Neural progenitor cell (in vitro differentiated cells): ENCODE results near the gene KCTD12. TPM values are rescaled to one million over a fixed set of nuclear protein-coding genes. Genes with fewer than 3 reads are reported as not detected.

Experiments
- DNase-seq: peaks from one replicate; pipeline ENCODE4 v3.0.0-alpha.2; 2016; ENCODE audit warnings: low spot score
- H2AFZ ChIP-seq: fragments of 200-600 bp; sonication (generic); replicated peaks from 2 replicates; pipeline ENCODE4 v1.6.1; 2016; ENCODE audit warnings: antibody characterized with exemption
- H3F3A ChIP-seq: fragments of 200-600 bp; sonication (generic); 2 replicates; pipeline ENCODE4 v1.6.1; 2016; ENCODE audit warnings: antibody characterized with exemption, low read depth
- H3K27ac ChIP-seq: fragments of 200-600 bp; sonication (generic); 2 replicates; pipeline ENCODE4 v1.5.1; 2016; ENCODE audit warnings: mild to moderate bottlenecking
- H3K27me3 ChIP-seq: fragments of 200-600 bp; sonication (generic); 2 replicates; pipeline ENCODE4 v1.6.1; 2016; ENCODE audit warnings: mild to moderate bottlenecking, moderate library complexity
- H3K36me3 ChIP-seq: fragments of 200-600 bp; sonication (generic); 2 replicates; pipeline ENCODE4 v1.5.1; 2016
- H3K4me1 ChIP-seq: fragments of 200-600 bp; sonication (generic); 2 replicates; pipeline ENCODE4 v1.6.1; 2016; ENCODE audit warnings: mixed run types
- H3K4me2 ChIP-seq: fragments of 200-600 bp; sonication (generic); 2 replicates; pipeline ENCODE4 v1.6.1; 2016
- H3K4me3 ChIP-seq: fragments of 200-600 bp; sonication (generic); 2 replicates; pipeline ENCODE4 v1.5.1; 2016
- H3K79me2 ChIP-seq: fragments of 200-600 bp; sonication (generic); 2 replicates; pipeline ENCODE4 v1.6.1; 2016; ENCODE audit warnings: low read depth
- H3K9ac ChIP-seq: fragments of 200-600 bp; sonication (generic); 2 replicates; pipeline ENCODE4 v1.6.1; 2016
- H3K9me3 ChIP-seq: fragments of 200-600 bp; sonication (generic); 2 replicates; pipeline ENCODE4 v1.5.1; 2016; ENCODE audit warnings: low read depth
- H4K20me1 ChIP-seq: fragments of 200-600 bp; sonication (generic); 2 replicates; pipeline ENCODE4 v1.6.1; 2016; ENCODE audit warnings: low read depth
- H3K27ac Mint-ChIP-seq: 3 replicates; pipeline ENCODE4 v1.8.0; 2021; ENCODE audit warnings: mixed read lengths
- H3K27me3 Mint-ChIP-seq: 2 replicates; pipeline ENCODE4 v1.8.0; 2022; ENCODE audit warnings: low read depth, mild to moderate bottlenecking, inconsistent platforms, moderate library complexity, mixed read lengths; ENCODE audit not compliant: insufficient read depth
- H3K36me3 Mint-ChIP-seq: 3 replicates; pipeline ENCODE4 v1.8.0; 2021; ENCODE audit warnings: mixed read lengths
- H3K4me1 Mint-ChIP-seq: 3 replicates; pipeline ENCODE4 v1.8.0; 2021; ENCODE audit warnings: mixed read lengths
- H3K4me3 Mint-ChIP-seq: 3 replicates; pipeline ENCODE4 v1.8.0; 2021; ENCODE audit warnings: mild to moderate bottlenecking, moderate library complexity, mixed read lengths
- H3K9me3 Mint-ChIP-seq: 3 replicates; pipeline ENCODE4 v1.8.0; 2020; ENCODE audit warnings: mixed read lengths
- CTCF ChIP-seq: fragments of 200-600 bp; sonication (generic); IDR thresholded peaks from 2 replicates; pipeline ENCODE4 v1.5.1; 2017; ENCODE audit warnings: antibody characterized with exemption, mild to moderate bottlenecking
- EZH2 ChIP-seq: fragments of 200-600 bp; sonication (generic); IDR thresholded peaks from 2 replicates; pipeline ENCODE4 v1.6.1; 2017; ENCODE audit warnings: antibody characterized with exemption, mild to moderate bottlenecking, moderate library complexity
- EZH2phosphoT487 ChIP-seq: fragments of 200-600 bp; sonication (generic); IDR thresholded peaks from 2 replicates; pipeline ENCODE4 v1.6.1; 2017; ENCODE audit warnings: antibody characterized with exemption
- total RNA-seq: library from RNA; depleted of rRNA; stranded (reverse); fragments of >200 nt; gene quantifications from 2 replicates; pipeline ENCODE4 v1.2.3, GENCODE V29; 2015; ENCODE audit warnings: low replicate concordance

Gene KCTD12
- total RNA-seq, 1 donor from 2014 or later: 1.9 TPM

GRCh38 chr13:76879883-76880270 lies 6.3 kb downstream of the KCTD12 start:
- no peaks in the 10 kb centered on the region for H3K36me3 Mint-ChIP-seq
- no peak overlapping the region for H3K27ac ChIP-seq
- no peak overlapping the region for H3K27ac Mint-ChIP-seq
- H3K4me2 ChIP-seq: no peak overlapping the region
- no peak overlapping the region for H3K4me3 ChIP-seq
- H3K4me1 Mint-ChIP-seq: peaks cover 7% of the 10 kb centered on the region
- H3K4me3 Mint-ChIP-seq: no peak overlapping the region
- no peak overlapping the region for H3K9ac ChIP-seq
- H3K4me1 ChIP-seq: peaks cover 6% of the 10 kb centered on the region
- no peak overlapping the region for H2AFZ ChIP-seq
- no peaks in the 10 kb centered on the region for H3K9me3 ChIP-seq
- H3F3A ChIP-seq: peaks cover under 1% of the 10 kb centered on the region
- no peaks in the 10 kb centered on the region for H3K79me2 ChIP-seq
- H3K9me3 Mint-ChIP-seq: no peaks in the 10 kb centered on the region
- H3K36me3 ChIP-seq: no peaks in the 10 kb centered on the region
- H3K27me3 Mint-ChIP-seq: peaks cover 12% of the 10 kb centered on the region
- H3K27me3 ChIP-seq: peaks cover 18% of the 10 kb centered on the region
- TF ChIP-seq EZH2phosphoT487 (no peak), CTCF (no peak), EZH2 (no peak)
- H4K20me1 ChIP-seq: peaks cover 4% of the 10 kb centered on the region
- DNase-seq: no peak

GRCh38 chr13:76879203-76879882 lies 6.9 kb downstream of the KCTD12 start:
- H2AFZ ChIP-seq: no peak overlapping the region
- H3K9ac ChIP-seq: no peak overlapping the region
- peaks cover 13% of the 10 kb centered on the region for H3K27me3 ChIP-seq
- H3K4me3 ChIP-seq: no peak overlapping the region
- no peaks in the 10 kb centered on the region for H3K9me3 ChIP-seq
- no peaks in the 10 kb centered on the region for H3K79me2 ChIP-seq
- DNase-seq: no peak
- H3K27me3 Mint-ChIP-seq: peaks cover 6% of the 10 kb centered on the region
- H3K4me3 Mint-ChIP-seq: no peak overlapping the region
- H3K27ac Mint-ChIP-seq: no peak overlapping the region
- no peaks in the 10 kb centered on the region for H4K20me1 ChIP-seq
- H3K4me1 Mint-ChIP-seq: peaks cover 3% of the 10 kb centered on the region
- no peaks in the 10 kb centered on the region for H3K36me3 ChIP-seq
- no peaks in the 10 kb centered on the region for H3K9me3 Mint-ChIP-seq
- H3K4me2 ChIP-seq: no peak overlapping the region
- no peaks in the 10 kb centered on the region for H3F3A ChIP-seq
- H3K36me3 Mint-ChIP-seq: no peaks in the 10 kb centered on the region
- TF ChIP-seq EZH2phosphoT487 (no peak), CTCF (no peak), EZH2 (no peak)
- H3K4me1 ChIP-seq: peaks cover under 1% of the 10 kb centered on the region
- H3K27ac ChIP-seq: no peak overlapping the region

- no peaks in the 10 kb centered on the region for H3K36me3 Mint-ChIP-seq
- no peaks in the 10 kb centered on the region for H3K9me3 Mint-ChIP-seq
- Histone ChIP-seq H3K4me3 (no peak overlapping the region), H3K79me2 (no peaks in the 10 kb centered on the region), H3K4me1 (no peaks in the 10 kb centered on the region), H3K4me2 (no peak overlapping the region), H3K27ac (no peak overlapping the region), H2AFZ (no peak overlapping the region), H3K9ac (no peak overlapping the region), H3F3A (no peaks in the 10 kb centered on the region), H3K36me3 (no peaks in the 10 kb centered on the region), H3K27me3 (peaks cover under 1% of the 10 kb centered on the region), H3K9me3 (no peaks in the 10 kb centered on the region), H4K20me1 (no peaks in the 10 kb centered on the region)
- H3K27me3 Mint-ChIP-seq: peaks cover 4% of the 10 kb centered on the region
- H3K27ac Mint-ChIP-seq: no peak overlapping the region
- no peaks in the 10 kb centered on the region for H3K4me1 Mint-ChIP-seq
- H3K4me3 Mint-ChIP-seq: no peak overlapping the region
- no peak for TF ChIP-seq EZH2phosphoT487
- no peak for TF ChIP-seq EZH2
- TF ChIP-seq CTCF: no peak
- DNase-seq: no peak
These were observed 8.2 kb downstream of the KCTD12 start for GRCh38 chr13:76878043-76878442.
